K562 (cell line): Measurements from ENCODE around the gene SESN2. TPM values are rescaled to one million over a fixed set of nuclear protein-coding genes. Genes with fewer than 3 reads are reported as not detected.

ENCODE experiments used
- ARID2 ChIP-seq: fragments of 450-650 bp; IDR thresholded peaks from 2 replicates; pipeline ENCODE4 v1.6.1; 2017; ENCODE audit warnings: antibody characterized with exemption, mild to moderate bottlenecking
- CREM ChIP-seq: IDR thresholded peaks from 2 replicates; pipeline ENCODE4 v1.6.1; 2014; ENCODE audit warnings: antibody characterized with exemption, low read depth
- ERF ChIP-seq: fragments of 450-650 bp; formaldehyde crosslinking; IDR thresholded peaks from 2 replicates; pipeline ENCODE4 v1.4.0; 2020; ENCODE audit warnings: mild to moderate bottlenecking, mixed read lengths
- GATAD2A ChIP-seq: fragments of 450-650 bp; IDR thresholded peaks from 2 replicates; pipeline ENCODE4 v1.6.1; 2017
- GTF2A2 ChIP-seq: IDR thresholded peaks from 2 replicates; pipeline ENCODE4 v1.6.1; 2016; ENCODE audit warnings: mild to moderate bottlenecking, missing genetic modification characterization, missing compliant biosample characterization
- HDAC1 ChIP-seq, 2 experiments: fragments of 450-650 bp; IDR thresholded peaks; 2 replicates each; pipeline ENCODE4 v1.6.1; 2016 to 2017; ENCODE audit warnings: inconsistent platforms in 1 of 2, mild to moderate bottlenecking in 1 of 2, moderate library complexity in 1 of 2
- JUNB ChIP-seq: fragments of 450-650 bp; formaldehyde crosslinking; conservative IDR thresholded peaks from 2 replicates; pipeline ENCODE4 v1.4.0; 2020; ENCODE audit warnings: mild to moderate bottlenecking
- KHSRP ChIP-seq: fragments of 450-650 bp; IDR thresholded peaks from 2 replicates; pipeline ENCODE4 v1.6.1; 2017
- L3MBTL2 ChIP-seq: fragments of 450-650 bp; IDR thresholded peaks from 2 replicates; pipeline ENCODE4 v1.6.1; 2016; ENCODE audit warnings: mild to moderate bottlenecking, moderate library complexity
- MTF1 ChIP-seq: fragments of 250-450 bp; sonication (Bioruptor Pico); IDR thresholded peaks from 2 replicates; pipeline ENCODE4 v1.9.0; 2021; ENCODE audit warnings: moderate library complexity, mild to moderate bottlenecking, inconsistent platforms, borderline replicate concordance
- NR2C1 ChIP-seq, 2 experiments: fragments of 450-650 bp; IDR thresholded peaks; 2 replicates each; pipeline ENCODE4 v1.6.1; 2017; ENCODE audit warnings: mild to moderate bottlenecking in 2 of 2, antibody characterized with exemption in 1 of 2, inconsistent platforms in 1 of 2, missing compliant biosample characterization in 1 of 2, missing genetic modification characterization in 1 of 2
- SMAD4 ChIP-seq: fragments of 250-450 bp; sonication (Bioruptor Pico); conservative IDR thresholded peaks from 2 replicates; pipeline ENCODE4 v1.8.0; 2021; ENCODE audit warnings: inconsistent platforms, mild to moderate bottlenecking, moderate library complexity
- SRSF1 ChIP-seq: fragments of 200-400 bp; formaldehyde crosslinking; IDR thresholded peaks from 2 replicates; pipeline ENCODE4 v1.6.1; 2017; ENCODE audit warnings: mild to moderate bottlenecking, low read depth, low read length, moderate library complexity
- TAF7 ChIP-seq: fragments of 450-650 bp; IDR thresholded peaks from 2 replicates; pipeline ENCODE4 v1.6.1; 2016; ENCODE audit warnings: missing genetic modification characterization, missing compliant biosample characterization
- ZNF175 ChIP-seq: fragments of 200-800 bp; sonication (Bioruptor generic); IDR thresholded peaks from 2 replicates; pipeline ENCODE4 v1.6.1; 2016; ENCODE audit warnings: low read depth, mild to moderate bottlenecking, missing genetic modification characterization, missing compliant biosample characterization
- ZNF311 ChIP-seq: fragments of 250-450 bp; sonication (Bioruptor Pico); IDR thresholded peaks from 2 replicates; pipeline ENCODE4 v1.4.0; 2020; ENCODE audit warnings: mild to moderate bottlenecking, moderate library complexity
- ZNF778 ChIP-seq: fragments of 450-650 bp; formaldehyde crosslinking; IDR thresholded peaks from 2 replicates; pipeline ENCODE4 v1.4.0; 2020; ENCODE audit warnings: mild to moderate bottlenecking, moderate library complexity
- polyA plus RNA-seq, 8 experiments: library from polyadenylated mRNA; depleted of rRNA in 4 of 8; stranded (reverse) in 5 of 8; unstranded in 3 of 8; fragments of >200 nt; fragmentation: Nextera tagmentation in 2 of 8; fragmentation: Illumina TruSeq in 1 of 8; extraction: Ambion mirVana in 2 of 8; extraction: Trizol in 1 of 8; gene quantifications; 2 replicates each; pipeline versions ENCODE4 v1.2.1 to v1.2.3, GENCODE V29; 2011 to 2014; ENCODE audit warnings: inconsistent platforms in 1 of 8, missing spikeins in 1 of 8
- total RNA-seq, 7 experiments: library from RNA; depleted of rRNA in 6 of 7; stranded (reverse); fragments of >200 nt in 6 of 7; fragmentation: Illumina TruSeq in 2 of 7; extraction: Trizol in 2 of 7; gene quantifications; 2 replicates each; pipeline versions ENCODE4 v1.2.1 to v1.2.3, GENCODE V29; 2011 to 2021; ENCODE audit warnings: low replicate concordance in 1 of 7
- TF ChIP-seq, protein P1 (sequence below): fragments of 450-650 bp; IDR thresholded peaks from 2 replicates; pipeline ENCODE4 v1.7.1; 2018; ENCODE audit warnings: mild to moderate bottlenecking, low read depth; ENCODE audit not compliant: partially characterized antibody
- TF ChIP-seq, protein P2 (sequence below): fragments of 450-650 bp; IDR thresholded peaks from 2 replicates; pipeline ENCODE4 v1.6.1; 2017; ENCODE audit warnings: mild to moderate bottlenecking, moderate library complexity
- TF ChIP-seq, protein P3 (sequence below): sonication (generic); formaldehyde crosslinking; IDR thresholded peaks from 2 replicates; pipeline ENCODE4 v1.8.1; 2022; ENCODE audit warnings: missing genetic modification reagents
- TF ChIP-seq, protein P4 (sequence below): IDR thresholded peaks from 2 replicates; pipeline ENCODE4 v1.6.1; 2016; ENCODE audit warnings: missing genetic modification characterization, missing compliant biosample characterization

Gene SESN2
- total and polyA plus RNA-seq, 9 of the 15 experiments (the other 6 are each of a cell fraction or from before 2014, with no cell fraction given): 3.7 to 71.3 (median 16.8) TPM

DNA sequence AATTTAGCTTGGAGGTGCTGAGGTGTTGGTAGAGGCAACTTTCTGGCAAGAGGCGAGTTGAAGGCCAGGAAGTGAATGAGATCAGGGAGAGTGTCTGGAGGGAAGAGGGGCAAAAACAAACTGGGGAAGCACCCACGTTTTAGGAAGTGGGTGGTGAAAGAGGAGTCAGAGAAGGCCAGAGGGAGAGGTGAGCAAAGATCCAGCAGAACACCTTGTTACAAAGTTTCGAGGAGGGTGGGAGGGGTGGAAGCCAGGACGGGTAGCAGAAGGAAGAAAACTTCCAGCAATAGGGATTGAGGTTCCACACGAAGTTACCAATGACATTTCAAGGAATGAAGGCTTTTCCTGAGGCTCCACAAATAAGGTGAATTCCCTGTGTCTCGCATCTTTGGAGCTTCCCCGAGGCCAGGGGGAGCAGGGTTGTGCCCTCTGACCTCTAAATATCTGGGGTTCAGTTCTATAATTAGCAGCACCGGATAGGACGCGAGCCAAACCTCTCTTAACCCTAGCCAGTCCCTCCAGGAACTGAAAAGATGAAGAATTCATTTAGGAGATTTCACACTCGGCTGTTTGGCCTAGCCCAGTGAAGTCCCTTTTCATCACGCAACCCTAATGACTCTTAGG, 578 bp upstream of the SESN2 start (continued):
- TF ChIP-seq, protein P1, sequence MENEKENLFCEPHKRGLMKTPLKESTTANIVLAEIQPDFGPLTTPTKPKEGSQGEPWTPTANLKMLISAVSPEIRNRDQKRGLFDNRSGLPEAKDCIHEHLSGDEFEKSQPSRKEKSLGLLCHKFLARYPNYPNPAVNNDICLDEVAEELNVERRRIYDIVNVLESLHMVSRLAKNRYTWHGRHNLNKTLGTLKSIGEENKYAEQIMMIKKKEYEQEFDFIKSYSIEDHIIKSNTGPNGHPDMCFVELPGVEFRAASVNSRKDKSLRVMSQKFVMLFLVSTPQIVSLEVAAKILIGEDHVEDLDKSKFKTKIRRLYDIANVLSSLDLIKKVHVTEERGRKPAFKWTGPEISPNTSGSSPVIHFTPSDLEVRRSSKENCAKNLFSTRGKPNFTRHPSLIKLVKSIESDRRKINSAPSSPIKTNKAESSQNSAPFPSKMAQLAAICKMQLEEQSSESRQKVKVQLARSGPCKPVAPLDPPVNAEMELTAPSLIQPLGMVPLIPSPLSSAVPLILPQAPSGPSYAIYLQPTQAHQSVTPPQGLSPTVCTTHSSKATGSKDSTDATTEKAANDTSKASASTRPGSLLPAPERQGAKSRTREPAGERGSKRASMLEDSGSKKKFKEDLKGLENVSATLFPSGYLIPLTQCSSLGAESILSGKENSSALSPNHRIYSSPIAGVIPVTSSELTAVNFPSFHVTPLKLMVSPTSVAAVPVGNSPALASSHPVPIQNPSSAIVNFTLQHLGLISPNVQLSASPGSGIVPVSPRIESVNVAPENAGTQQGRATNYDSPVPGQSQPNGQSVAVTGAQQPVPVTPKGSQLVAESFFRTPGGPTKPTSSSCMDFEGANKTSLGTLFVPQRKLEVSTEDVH: peak; percentile 35
- peak; percentile 25; the same call in 1 of the 2 replicates for TF ChIP-seq TAF7 (tag)
- TF ChIP-seq ARID2: no peak; the same call in 1 of the 2 replicates
- TF ChIP-seq SRSF1: no peak
- peak; percentile 94 for TF ChIP-seq ZNF175 (CRISPR knock-in tag)
- TF ChIP-seq GATAD2A: 0 out of 2 replicates have a peak, but pooled peaks have one; percentile 41
- TF ChIP-seq, protein P2, sequence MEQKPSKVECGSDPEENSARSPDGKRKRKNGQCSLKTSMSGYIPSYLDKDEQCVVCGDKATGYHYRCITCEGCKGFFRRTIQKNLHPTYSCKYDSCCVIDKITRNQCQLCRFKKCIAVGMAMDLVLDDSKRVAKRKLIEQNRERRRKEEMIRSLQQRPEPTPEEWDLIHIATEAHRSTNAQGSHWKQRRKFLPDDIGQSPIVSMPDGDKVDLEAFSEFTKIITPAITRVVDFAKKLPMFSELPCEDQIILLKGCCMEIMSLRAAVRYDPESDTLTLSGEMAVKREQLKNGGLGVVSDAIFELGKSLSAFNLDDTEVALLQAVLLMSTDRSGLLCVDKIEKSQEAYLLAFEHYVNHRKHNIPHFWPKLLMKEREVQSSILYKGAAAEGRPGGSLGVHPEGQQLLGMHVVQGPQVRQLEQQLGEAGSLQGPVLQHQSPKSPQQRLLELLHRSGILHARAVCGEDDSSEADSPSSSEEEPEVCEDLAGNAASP: no peak
- TF ChIP-seq GTF2A2 (tag): 0 out of 2 replicates have a peak, but pooled peaks have one; percentile 50
- TF ChIP-seq NR2C1 (IDR thresholded peaks at IDR 0.05): peak; percentile 88
- peak; percentile 90 for TF ChIP-seq NR2C1 (tag; IDR thresholded peaks at IDR 0.05)
- peak; percentile 87 for TF ChIP-seq L3MBTL2
- TF ChIP-seq HDAC1 (IDR thresholded peaks at IDR 0.05): no peak
- TF ChIP-seq ZNF311: no peak
- TF ChIP-seq CREM: no peak
- TF ChIP-seq JUNB (CRISPR knock-in tag): no peak
- TF ChIP-seq KHSRP: no peak
- TF ChIP-seq SMAD4 (CRISPR knock-in tag): peak; percentile 90; the same call in 1 of the 2 replicates
- TF ChIP-seq MTF1 (CRISPR knock-in tag): no peak
- TF ChIP-seq, protein P3, sequence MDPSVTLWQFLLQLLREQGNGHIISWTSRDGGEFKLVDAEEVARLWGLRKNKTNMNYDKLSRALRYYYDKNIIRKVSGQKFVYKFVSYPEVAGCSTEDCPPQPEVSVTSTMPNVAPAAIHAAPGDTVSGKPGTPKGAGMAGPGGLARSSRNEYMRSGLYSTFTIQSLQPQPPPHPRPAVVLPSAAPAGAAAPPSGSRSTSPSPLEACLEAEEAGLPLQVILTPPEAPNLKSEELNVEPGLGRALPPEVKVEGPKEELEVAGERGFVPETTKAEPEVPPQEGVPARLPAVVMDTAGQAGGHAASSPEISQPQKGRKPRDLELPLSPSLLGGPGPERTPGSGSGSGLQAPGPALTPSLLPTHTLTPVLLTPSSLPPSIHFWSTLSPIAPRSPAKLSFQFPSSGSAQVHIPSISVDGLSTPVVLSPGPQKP (CRISPR knock-in tag): no peak
- TF ChIP-seq ZNF778: no peak
- TF ChIP-seq ERF (CRISPR knock-in tag): peak; percentile 78
- TF ChIP-seq, protein P4, sequence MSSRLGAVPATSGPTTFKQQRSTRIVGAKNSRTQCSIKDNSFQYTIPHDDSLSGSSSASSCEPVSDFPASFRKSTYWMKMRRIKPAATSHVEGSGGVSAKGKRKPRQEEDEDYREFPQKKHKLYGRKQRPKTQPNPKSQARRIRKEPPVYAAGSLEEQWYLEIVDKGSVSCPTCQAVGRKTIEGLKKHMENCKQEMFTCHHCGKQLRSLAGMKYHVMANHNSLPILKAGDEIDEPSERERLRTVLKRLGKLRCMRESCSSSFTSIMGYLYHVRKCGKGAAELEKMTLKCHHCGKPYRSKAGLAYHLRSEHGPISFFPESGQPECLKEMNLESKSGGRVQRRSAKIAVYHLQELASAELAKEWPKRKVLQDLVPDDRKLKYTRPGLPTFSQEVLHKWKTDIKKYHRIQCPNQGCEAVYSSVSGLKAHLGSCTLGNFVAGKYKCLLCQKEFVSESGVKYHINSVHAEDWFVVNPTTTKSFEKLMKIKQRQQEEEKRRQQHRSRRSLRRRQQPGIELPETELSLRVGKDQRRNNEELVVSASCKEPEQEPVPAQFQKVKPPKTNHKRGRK (tag): no peak
